ENCODE measurements around the gene NPAS1. TPM values are rescaled to one million over a fixed set of nuclear protein-coding genes. Genes with fewer than 3 reads are reported as not detected.

The NPAS1 gene
- polyA plus RNA-seq, 1 donor (not counting 4 experiments of a cell fraction or from before 2014, with no cell fraction given): 0.42 TPM

DNA sequence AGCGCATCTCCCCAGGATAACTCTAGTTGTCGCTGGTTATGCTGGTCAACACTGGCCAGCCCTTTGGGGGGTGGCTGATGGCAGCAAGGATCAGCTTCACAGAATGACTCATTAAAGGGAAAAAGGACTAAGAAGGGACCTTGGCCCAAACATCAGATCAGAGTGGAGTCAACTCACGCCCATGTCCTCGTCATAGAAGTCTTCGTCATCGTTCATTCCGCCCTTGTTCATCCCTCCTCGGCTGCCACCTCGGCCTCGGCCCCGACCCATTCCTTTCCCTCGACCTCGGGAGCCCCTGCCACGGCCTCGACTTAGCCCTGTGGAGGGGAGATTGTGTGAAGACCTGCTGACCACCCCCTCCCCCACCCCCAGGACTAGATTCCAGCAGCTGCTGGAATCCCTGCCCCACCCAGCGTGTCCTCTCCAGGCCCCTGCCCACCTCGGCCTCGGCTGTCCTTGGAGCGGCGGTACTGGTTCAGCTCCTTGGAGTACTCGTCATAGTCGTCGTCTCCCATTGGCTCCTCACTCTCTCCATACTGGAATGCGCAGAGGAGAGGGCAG, 65.3 kb downstream of the NPAS1 start:
- no peak for DNase-seq (ENCODE audit: low read depth, low spot score)
- H3K4me1 ChIP-seq (ENCODE audit: control insufficient read depth, extremely low read depth, insufficient read depth, low read length): no peaks in the 10 kb centered on the region
- no peaks in the 10 kb centered on the region for H3K9me3 ChIP-seq (ENCODE audit: control insufficient read depth, low read depth, low read length)
- no peaks in the 10 kb centered on the region for H3K27me3 ChIP-seq (ENCODE audit: control insufficient read depth, extremely low read depth, insufficient read depth, low read length)
- no peak overlapping the region for H3K4me2 ChIP-seq (ENCODE audit: control insufficient read depth, extremely low read depth, insufficient read depth, low read depth, low read length)
- no peak overlapping the region for H2AFZ ChIP-seq (ENCODE audit: control insufficient read depth, low read length)
- H4K20me1 ChIP-seq (ENCODE audit: control insufficient read depth, extremely low read depth, insufficient read depth, low read length): peaks cover 3% of the 10 kb centered on the region
- no peaks in the 10 kb centered on the region for H3K79me2 ChIP-seq (ENCODE audit: control insufficient read depth, insufficient read depth, low read length)
- no peaks in the 10 kb centered on the region for H3K9me1 ChIP-seq (ENCODE audit: control insufficient read depth, extremely low read depth, insufficient read depth, low read length)
- H3K36me3 ChIP-seq (ENCODE audit: control insufficient read depth in 2 of 2, extremely low read depth in 1 of 2, insufficient read depth in 2 of 2, low read length in 2 of 2): peaks cover 42 to 45% of the 10 kb centered on the region in 2 experiments
- dilution Hi-C loops (cut with MboI; ENCODE audit: extremely low pct_ligation_motif_present, low sequenced_read_pairs): no loop called here
- no peak overlapping the region for H3K4me3 ChIP-seq (ENCODE audit: control insufficient read depth in 2 of 3, extremely low read depth in 1 of 3, insufficient read depth in 2 of 3, low read depth in 1 of 3, low read length in 3 of 3)
- H3K9ac ChIP-seq (ENCODE audit: control insufficient read depth, extremely low read depth, insufficient read depth, low read length): no peak overlapping the region
- FAIRE-seq: no peak
- no peak for TF ChIP-seq EZH2 (IDR thresholded peaks at IDR 0.05; ENCODE audit: low read length)
- TF ChIP-seq, protein P1, sequence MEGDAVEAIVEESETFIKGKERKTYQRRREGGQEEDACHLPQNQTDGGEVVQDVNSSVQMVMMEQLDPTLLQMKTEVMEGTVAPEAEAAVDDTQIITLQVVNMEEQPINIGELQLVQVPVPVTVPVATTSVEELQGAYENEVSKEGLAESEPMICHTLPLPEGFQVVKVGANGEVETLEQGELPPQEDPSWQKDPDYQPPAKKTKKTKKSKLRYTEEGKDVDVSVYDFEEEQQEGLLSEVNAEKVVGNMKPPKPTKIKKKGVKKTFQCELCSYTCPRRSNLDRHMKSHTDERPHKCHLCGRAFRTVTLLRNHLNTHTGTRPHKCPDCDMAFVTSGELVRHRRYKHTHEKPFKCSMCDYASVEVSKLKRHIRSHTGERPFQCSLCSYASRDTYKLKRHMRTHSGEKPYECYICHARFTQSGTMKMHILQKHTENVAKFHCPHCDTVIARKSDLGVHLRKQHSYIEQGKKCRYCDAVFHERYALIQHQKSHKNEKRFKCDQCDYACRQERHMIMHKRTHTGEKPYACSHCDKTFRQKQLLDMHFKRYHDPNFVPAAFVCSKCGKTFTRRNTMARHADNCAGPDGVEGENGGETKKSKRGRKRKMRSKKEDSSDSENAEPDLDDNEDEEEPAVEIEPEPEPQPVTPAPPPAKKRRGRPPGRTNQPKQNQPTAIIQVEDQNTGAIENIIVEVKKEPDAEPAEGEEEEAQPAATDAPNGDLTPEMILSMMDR (optimal IDR thresholded peaks at IDR 0.05 in 1 of 3, IDR thresholded peaks at IDR 0.05 in 1 of 3, conservative IDR thresholded peaks at IDR 0.05 in 1 of 3; ENCODE audit: extremely low read depth in 1 of 3, insufficient read depth in 2 of 3, low read length in 3 of 3): no peak
- no peak overlapping the region for H3K27ac ChIP-seq (ENCODE audit: control insufficient read depth, insufficient read depth, low read length)

DNA sequence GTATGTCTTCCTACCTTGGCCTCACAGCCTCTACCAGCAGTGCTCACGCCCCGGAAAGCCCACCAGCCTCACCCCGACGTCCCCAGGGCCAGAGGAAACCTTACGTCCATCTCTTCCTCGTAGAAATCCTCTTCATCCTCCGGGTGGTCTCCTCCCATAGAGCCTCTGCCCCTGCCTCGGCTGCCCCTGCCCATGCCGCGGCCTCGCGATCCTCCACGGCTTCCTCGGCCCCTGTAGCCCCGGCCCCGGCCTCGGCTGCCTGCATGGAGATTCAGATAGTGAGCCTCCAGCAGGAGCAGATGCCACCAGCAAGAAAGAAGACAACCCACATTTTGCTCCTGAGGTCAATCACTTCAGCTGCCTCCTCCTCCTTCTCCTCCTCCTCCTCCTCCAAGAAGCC, 66.6 kb downstream of the NPAS1 start:
- H3K9ac ChIP-seq (ENCODE audit: control insufficient read depth, extremely low read depth, insufficient read depth, low read length): no peak overlapping the region
- H3K9me3 ChIP-seq (ENCODE audit: control insufficient read depth, low read depth, low read length): no peaks in the 10 kb centered on the region
- H3K4me1 ChIP-seq (ENCODE audit: control insufficient read depth, extremely low read depth, insufficient read depth, low read length): no peaks in the 10 kb centered on the region
- H3K4me3 ChIP-seq (ENCODE audit: control insufficient read depth in 2 of 3, extremely low read depth in 1 of 3, insufficient read depth in 2 of 3, low read depth in 1 of 3, low read length in 3 of 3): no peak overlapping the region
- no peaks in the 10 kb centered on the region for H3K9me1 ChIP-seq (ENCODE audit: control insufficient read depth, extremely low read depth, insufficient read depth, low read length)
- H2AFZ ChIP-seq (ENCODE audit: control insufficient read depth, low read length): no peak overlapping the region
- H3K27ac ChIP-seq (ENCODE audit: control insufficient read depth, insufficient read depth, low read length): no peak overlapping the region
- dilution Hi-C loops (cut with MboI; ENCODE audit: extremely low pct_ligation_motif_present, low sequenced_read_pairs): no loop called here
- TF ChIP-seq, protein P1 (optimal IDR thresholded peaks at IDR 0.05 in 1 of 3, IDR thresholded peaks at IDR 0.05 in 1 of 3, conservative IDR thresholded peaks at IDR 0.05 in 1 of 3; ENCODE audit: extremely low read depth in 1 of 3, insufficient read depth in 2 of 3, low read length in 3 of 3): no peak
- TF ChIP-seq EZH2 (IDR thresholded peaks at IDR 0.05; ENCODE audit: low read length): no peak
- no peaks in the 10 kb centered on the region for H3K27me3 ChIP-seq (ENCODE audit: control insufficient read depth, extremely low read depth, insufficient read depth, low read length)
- H3K79me2 ChIP-seq (ENCODE audit: control insufficient read depth, insufficient read depth, low read length): no peaks in the 10 kb centered on the region
- no peak for FAIRE-seq
- no peak overlapping the region for H3K4me2 ChIP-seq (ENCODE audit: control insufficient read depth, extremely low read depth, insufficient read depth, low read depth, low read length)
- H4K20me1 ChIP-seq (ENCODE audit: control insufficient read depth, extremely low read depth, insufficient read depth, low read length): peaks cover 3% of the 10 kb centered on the region
- peaks cover 40 to 42% of the 10 kb centered on the region in 2 experiments for H3K36me3 ChIP-seq (ENCODE audit: control insufficient read depth in 2 of 2, extremely low read depth in 1 of 2, insufficient read depth in 2 of 2, low read length in 2 of 2)
- no peak for DNase-seq (ENCODE audit: low read depth, low spot score)
